ENCODE results near the gene TSPYL2. TPM values are rescaled to one million over a fixed set of nuclear protein-coding genes. Genes with fewer than 3 reads are reported as not detected.

The TSPYL2 gene
- total RNA-seq, 1 donor from 2014 or later: 44.4 TPM

DNA sequence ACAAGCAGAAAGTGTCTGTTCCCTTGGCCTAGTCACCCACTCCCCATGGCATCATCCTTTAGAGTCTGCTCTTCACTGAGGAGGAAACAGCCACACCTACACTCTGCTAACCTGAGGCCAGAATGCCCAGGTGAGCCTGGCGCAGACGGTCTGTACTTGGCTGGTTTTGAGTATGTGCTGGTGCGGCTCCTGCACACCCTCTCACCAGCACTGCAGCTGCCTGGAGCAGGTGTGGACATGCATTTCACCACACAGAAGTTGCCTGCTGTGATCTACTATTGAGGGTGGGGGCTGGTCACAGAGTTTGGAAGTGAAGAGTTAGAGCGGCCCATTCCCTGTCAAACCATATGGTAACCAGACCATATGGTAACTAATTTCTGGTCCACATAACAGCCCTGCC is 51.2 kb downstream of the TSPYL2 start:
- H3K4me1 ChIP-seq: no peaks in the 10 kb centered on the region
- ATAC-seq (no peak), DNase-seq (no peak)
- TF ChIP-seq, protein P1, sequence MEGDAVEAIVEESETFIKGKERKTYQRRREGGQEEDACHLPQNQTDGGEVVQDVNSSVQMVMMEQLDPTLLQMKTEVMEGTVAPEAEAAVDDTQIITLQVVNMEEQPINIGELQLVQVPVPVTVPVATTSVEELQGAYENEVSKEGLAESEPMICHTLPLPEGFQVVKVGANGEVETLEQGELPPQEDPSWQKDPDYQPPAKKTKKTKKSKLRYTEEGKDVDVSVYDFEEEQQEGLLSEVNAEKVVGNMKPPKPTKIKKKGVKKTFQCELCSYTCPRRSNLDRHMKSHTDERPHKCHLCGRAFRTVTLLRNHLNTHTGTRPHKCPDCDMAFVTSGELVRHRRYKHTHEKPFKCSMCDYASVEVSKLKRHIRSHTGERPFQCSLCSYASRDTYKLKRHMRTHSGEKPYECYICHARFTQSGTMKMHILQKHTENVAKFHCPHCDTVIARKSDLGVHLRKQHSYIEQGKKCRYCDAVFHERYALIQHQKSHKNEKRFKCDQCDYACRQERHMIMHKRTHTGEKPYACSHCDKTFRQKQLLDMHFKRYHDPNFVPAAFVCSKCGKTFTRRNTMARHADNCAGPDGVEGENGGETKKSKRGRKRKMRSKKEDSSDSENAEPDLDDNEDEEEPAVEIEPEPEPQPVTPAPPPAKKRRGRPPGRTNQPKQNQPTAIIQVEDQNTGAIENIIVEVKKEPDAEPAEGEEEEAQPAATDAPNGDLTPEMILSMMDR (IDR thresholded peaks at IDR 0.05): no peak
- H3K27ac ChIP-seq: no peak overlapping the region
- H3K36me3 ChIP-seq: no peaks in the 10 kb centered on the region
- H3K9me3 ChIP-seq: no peaks in the 10 kb centered on the region
- no peaks in the 10 kb centered on the region for H3K27me3 ChIP-seq
- intact Hi-C loops (cut with DNase I): no loop called here
- H3K4me3 ChIP-seq: no peak overlapping the region

DNA sequence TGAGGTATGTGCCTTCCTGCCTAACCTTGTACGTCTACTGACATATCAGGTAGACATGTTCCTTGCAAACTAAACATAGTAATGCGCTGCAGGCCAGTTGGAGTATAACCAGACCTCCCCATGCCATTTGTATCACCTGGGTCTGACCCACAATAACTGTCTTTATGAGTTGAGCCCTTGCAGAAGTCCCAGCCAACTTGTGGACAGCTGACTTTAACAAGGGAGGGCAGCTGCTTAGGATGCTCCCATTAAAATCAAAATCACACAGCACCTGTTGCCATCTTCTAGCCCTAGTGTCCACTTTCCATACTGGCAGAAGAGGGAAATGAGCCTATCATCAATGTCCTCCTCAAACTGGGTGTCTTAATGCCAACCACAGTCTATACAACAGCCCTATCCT is 53.4 kb downstream of the TSPYL2 start:
- no peaks in the 10 kb centered on the region for H3K36me3 ChIP-seq
- no peaks in the 10 kb centered on the region for H3K4me1 ChIP-seq
- no peak overlapping the region for H3K27ac ChIP-seq
- TF ChIP-seq, protein P1 (IDR thresholded peaks at IDR 0.05): no peak
- no peak for DNase-seq
- no peak overlapping the region for H3K4me3 ChIP-seq
- no peak for ATAC-seq
- H3K27me3 ChIP-seq: no peaks in the 10 kb centered on the region
- H3K9me3 ChIP-seq: no peaks in the 10 kb centered on the region
- intact Hi-C loops (cut with DNase I): no loop called here

Other genes with a start within 250 kb of the TSPYL2 start
- gene XAGE3, start 214.3 kb upstream of the TSPYL2 start, total RNA-seq: not detected
- 11.9 TPM for gene FAM156B, start 185.0 kb upstream of the TSPYL2 start, total RNA-seq
- gene FAM156A, start 123.8 kb upstream of the TSPYL2 start, total RNA-seq: 23.3 TPM
- 1.3 TPM for gene GPR173, start 33.6 kb upstream of the TSPYL2 start, total RNA-seq
- 12.6 TPM for gene KANTR, start 11.8 kb downstream of the TSPYL2 start, total RNA-seq
- 65.2 TPM for gene KDM5C, start 142.8 kb downstream of the TSPYL2 start, total RNA-seq
- gene IQSEC2, start 199.2 kb downstream of the TSPYL2 start, total RNA-seq: 17.3 TPM